DLD1 (cell line): ENCODE measurements around the gene SLC6A12.

Experiments used
- in situ Hi-C: cut with HindIII; loops from 2 replicates; pipeline ENCODE4 v1.10.0; 2017; ENCODE audit warnings: low sequenced_read_pairs

The SLC6A12 gene

DNA sequence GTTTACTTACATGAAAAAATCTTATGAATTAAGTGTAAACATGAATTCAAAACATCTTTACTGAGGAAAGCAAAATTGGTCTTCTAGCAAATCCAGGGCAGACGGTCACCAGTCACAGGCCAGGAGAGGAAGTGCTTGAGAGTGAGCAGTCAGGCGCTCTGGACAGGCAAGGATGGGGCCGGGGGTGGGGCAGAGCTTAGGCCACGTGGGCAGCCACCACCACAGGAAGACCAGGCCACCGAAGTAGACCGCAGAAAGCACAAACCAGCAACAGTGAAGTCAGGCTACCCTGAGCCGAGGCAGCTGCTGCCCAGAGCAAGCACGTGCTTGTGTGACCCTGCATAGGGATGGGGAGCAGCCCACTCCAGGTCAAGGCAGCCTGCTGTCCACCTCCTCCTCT, 33.5 kb downstream of the SLC6A12 start:
- in situ Hi-C loops = no loop called here

DNA sequence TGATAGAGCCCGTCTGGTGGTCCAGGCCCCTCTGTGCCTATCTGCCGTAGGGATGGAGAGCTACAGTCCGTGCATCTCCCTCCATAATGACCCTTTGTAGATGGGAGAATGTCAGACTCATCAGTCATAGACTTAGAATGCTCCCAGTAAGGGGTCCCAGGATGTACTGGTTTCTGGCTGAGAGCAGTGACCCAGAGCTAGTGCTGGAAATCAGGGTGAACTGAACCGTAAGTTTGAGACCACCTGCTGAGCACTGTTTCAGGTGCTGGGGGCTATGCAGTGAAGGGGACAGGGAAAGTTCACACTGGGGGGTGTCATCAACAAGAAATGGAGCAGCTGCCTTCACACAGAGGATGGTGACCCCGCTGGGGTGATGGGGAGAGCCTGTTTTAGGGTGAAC, 34.1 kb downstream of the SLC6A12 start:
- in situ Hi-C loops = no loop called here

DNA sequence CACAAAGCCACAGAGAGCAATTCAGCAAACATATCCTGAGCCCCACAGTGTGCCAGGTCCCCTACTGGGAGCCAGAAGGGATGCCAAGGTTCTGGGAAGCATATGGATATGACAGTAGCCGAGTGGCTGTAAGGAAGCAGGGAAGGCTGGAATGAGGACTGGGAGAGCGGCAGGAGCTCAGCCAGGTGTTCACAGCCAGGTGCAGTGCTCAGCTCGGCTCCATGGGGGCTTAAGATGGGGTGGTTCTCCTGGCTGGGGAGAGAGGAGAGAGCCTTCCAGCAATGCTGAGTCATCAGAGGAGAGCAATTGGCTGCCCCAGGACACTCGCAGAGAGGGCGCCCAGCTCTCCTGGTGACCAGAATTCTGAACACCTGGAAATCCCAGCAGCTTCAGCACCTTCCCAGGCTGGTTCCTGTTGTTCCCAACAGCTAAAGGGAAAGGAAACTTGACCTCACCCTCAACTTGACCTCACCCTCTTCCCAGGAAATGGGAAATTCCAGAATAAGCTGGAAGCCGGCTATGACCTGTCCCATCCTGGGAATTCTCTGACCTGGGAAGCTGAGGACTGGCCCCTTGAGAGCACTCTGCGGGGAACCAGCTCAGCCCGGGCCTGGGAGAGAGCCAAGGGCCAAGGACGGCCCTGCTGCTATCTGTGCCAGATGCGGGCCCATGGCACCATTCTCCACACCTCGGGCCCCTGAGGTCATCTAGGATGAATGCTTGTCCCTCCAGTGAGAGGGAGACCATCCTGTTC, 34.6 kb downstream of the SLC6A12 start:
- in situ Hi-C loops = no loop called here

DNA sequence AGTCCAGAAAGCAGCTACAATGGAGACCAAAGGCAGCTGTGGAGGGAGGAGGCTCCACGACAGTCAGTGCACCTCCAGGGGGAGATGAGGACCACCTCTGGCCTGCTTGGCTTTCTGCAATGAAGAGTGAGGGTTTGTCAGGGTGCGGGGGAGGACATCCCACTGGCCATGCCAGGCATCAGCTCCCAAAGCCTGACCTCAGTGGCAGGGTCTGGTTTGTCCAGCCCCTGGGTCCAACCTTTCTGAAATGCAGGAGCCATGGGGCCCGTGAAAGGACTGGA, 35.2 kb downstream of the SLC6A12 start:
- in situ Hi-C loops = no loop called here

DNA sequence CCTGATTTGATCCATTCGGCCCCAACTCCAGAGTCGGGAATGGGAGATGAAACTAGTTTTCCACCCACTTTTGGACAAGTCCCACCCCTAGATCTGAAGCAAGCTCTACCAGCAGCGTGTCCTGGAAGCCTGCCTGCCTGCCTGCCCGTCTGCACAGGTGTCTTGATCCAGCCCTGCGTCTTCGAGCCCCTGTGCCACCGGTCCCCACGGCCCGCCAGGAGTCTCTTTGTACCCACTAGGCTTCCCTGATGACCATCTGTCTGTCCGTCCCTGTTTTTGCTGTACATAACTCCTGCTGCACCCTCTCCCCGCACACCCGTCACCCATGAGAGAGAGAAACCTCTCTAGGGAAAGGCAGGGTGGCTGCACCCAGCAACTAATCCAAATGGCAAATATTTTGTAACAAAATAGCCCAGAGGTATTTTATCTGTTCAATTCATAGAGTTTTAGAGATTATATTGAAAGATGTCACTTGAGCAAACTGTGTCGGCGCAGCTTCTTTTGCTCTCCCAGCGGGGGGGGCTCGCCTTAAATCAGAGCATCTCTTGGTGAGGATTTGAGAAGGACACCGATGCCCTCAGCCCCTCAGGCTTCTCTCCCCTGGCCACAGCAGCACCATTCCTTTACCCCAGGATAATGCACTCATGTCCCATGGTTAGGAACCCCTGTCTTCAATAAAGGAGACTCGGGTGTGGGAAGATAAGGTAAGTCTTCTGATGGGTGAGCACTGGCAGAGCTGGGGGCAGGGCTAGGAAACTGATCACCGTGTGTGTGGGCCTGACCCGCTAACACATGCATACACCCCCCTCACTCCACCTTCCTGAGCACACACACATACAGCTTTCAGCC, 35.8 kb downstream of the SLC6A12 start:
- in situ Hi-C loops = no loop called here

DNA sequence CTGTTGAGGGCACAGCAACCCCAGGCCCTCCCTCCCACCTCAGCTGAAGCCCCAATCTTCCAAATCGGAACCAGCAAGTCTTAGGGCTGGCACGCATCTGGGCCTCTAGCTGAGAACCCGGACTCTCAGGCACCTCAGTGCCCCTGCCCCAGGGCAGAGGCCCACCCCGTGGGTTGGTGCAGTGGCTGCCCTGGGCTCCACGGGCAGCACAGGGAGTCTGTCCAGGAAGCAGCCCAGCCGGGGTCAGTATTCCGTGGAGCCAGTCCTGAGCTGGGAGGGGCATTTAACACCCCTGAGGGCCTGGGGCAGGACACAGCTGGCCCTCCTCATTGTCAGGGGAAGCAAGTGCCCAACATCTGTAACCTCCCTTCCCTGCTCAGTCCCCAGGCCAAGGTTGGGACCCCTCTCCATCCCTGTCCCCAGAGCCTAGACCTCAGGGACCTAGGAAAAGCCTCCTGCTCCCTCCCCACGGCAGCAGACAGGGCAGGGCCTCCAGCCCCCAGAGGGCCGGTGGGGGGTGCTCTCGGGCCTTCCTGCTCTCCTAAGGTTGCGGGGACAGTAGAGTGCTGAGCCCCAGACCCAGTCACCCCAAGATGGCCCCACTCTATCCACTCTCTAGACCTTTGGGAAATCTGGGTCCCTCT, 36.5 kb downstream of the SLC6A12 start:
- in situ Hi-C loops = no loop called here

DNA sequence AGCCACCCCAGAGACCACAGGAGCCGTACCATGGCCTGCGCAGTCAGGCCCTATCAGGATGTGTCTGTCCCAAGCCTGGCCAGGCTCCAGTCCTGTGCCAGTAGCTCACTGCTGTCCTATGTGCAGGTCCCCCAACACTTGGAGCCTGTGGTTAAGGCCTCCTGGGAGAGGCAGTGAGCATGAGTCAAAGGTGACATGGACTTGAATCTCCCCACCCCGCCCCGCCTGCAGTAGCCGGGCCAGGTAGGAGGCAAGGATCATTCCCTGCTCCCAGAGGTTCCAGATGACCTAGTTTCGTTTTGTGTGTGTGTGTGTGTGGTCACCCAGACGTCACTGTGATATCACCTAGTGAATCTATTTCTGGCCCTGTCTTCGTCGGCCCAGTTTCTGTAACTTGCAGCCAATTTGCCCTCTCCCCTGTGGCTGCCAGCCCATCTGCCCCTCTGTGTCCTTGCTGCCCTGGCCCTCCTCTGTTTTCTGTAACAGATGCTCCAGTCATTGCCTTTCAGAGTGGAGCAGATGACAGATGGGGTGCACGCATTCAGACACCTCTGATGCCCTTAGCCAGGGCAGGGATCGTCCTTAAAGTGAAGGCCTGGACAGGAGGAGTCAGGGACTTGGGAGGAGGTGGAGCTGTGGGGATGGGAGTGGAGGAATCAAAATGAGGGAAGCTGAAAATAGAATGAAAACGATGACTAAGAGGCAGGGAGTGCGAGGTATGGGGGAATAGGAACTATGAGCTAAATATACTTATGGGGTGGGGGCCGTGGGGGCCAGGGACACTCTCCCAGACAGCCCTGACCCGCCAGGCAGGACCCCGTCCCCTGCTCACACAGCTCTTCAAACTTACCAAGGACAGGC, 37.4 kb downstream of the SLC6A12 start:
- in situ Hi-C loops = no loop called here

DNA sequence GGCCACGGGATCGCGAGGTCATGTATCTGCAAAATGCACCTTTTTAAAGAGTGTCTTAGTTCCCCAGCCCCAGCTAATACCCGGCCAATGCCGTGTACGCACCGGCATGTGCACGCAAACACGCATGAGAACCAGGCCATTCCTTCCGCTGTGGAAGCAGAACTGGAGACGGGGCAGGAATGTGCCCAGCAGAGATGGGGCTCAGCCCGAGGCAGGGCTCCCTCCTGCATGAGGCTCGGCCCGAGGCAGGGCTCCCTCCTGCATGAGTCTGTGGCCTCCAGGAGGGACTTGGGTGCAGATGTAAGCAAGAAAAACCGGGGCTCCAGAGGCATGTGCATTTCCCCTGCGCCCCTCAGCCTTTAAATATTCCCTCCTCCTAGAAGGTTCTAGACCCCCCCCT, 38.2 kb downstream of the SLC6A12 start:
- in situ Hi-C loops = no loop called here

DNA sequence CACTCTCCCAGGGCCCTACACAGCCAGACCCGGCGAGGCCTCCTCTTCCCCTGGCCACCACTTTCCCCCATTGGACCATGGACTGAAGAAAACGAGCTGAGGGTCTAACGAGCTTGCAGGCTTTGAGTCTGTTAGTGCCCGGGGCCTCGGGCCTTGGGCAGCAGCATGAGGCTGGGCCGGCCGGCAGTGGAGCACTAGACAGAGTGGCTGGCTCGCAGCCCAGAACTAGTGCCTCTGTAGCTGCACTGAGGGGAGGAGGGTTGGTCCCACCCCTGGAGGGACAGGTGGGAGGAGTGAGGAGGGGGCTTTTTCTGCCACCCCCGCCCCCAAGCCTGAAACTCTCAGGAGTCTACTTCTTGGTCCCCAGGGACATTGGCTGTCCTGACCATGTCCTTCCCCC, 38.7 kb downstream of the SLC6A12 start:
- in situ Hi-C loops = no loop called here

DNA sequence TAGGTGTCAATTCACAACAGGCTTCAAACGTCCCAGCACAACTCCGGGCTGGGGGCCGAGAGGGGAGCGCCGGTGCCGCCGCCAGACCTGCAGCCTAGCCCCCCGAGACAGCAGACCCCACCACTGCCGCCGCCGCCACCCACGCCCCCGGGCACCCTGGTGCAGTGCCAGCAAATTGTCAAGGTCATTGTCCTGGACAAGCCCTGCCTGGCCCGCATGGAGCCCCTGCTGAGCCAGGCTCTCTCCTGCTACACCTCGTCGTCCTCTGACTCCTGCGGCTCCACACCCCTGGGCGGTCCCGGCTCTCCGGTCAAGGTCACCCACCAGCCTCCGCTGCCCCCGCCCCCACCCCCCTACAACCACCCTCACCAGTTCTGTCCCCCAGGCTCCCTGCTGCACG, 39.4 kb downstream of the SLC6A12 start:
- in situ Hi-C loops = no loop called here

DNA sequence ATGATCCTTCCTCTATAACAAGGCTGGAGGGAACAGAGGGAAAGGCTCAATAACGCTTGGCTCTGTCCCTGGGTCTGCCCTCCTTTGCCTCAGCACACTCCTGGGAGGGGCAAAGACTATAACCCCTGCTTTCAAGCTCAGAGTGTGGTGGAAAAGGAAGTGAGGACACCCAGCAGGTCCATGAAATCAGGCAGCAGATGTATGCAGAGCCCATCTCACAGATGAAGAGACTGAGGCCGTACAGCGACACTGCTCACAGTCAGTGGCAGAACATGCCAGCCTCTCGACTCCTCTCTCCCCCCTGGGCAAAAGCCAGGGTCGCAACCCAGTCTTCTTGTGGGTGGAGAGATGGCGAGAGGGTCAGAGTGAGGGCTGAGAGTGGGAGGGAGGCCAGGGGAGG, 39.8 kb downstream of the SLC6A12 start:
- in situ Hi-C loops = no loop called here

DNA sequence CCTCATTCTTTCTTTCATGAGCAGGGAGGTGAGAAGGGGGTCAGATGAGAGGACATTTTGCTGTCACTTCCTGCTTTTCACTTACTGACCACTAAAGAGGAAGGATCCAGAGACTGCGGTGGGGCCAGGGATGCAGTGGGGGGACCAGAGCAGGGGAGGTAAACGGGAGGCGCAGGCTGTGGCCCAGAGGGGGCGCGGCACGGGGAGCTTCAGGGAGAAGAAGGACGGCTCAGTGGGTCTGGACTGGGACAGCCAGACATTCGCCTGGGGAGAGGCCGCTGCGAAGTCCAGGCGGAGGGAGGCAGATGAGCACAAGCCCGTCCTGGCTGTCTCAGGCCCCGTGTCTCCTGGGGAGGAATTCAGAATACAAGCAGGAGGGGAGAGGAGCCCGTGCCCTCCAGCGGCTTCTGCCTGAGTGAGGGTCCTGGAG, 41.2 kb downstream of the SLC6A12 start:
- in situ Hi-C loops = no loop called here

DNA sequence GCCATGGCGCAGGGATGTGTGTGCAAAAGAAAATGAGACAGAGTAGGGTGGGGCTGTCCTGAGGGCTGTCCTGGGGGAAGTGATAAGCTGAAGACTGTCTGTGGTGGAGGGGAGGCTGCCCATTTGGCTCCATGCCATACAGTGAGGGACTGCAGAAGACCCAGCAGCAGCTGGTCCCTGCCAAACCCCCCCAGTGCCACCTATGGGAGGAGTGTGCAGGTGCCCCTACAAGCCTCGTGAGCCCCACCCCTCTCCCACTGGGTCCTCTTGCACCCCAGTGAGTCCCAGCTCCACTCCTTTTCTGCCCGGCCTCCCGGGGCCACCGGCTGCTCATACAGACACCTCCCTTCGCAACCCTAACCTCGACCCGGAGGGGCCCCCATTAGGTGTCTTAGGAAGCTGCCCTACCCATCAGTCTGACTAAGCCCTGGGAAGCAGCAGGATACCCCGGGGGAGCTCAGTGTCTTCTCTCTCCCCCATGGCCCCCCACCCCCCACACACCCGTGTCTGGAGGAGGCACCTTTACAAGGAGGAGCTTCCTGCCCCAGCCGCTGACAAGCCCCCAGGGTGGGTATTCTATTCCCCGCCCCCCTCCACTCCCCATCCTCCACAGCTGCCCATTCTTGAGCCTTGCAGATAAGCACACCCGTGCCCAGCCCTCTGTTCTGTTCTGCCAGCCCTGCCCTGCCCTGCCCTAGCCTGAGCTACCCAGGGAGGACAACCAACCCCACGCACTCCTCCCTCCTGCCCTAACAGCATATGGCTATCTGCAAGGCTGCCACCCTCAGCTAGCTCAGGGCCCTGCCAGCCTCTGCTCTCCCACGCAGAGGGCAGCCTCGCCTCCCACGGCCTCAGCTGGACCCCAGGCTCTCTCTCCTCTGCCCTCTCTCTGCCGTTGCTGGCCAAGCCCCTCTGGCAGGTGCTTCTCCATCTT, 41.9 kb downstream of the SLC6A12 start:
- in situ Hi-C loops = no loop called here

DNA sequence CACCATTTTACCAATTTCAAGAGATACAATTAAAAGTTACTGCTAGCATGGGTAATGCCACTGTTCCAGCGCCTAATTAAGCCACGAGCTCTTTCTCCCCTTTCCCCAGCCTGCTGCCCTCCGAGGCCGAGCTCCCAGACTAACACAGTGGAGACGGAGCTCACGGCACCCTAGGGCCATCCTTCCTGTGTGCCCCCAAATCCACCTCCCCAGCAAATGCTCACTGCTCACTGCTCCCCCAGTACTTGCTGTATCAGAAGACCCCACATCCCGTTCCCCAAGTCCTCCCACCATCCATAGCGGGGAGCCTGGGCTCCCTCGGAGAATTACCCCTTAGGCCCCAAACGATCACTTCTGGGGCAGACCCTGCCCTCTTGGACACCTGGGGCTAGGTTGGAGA, 42.7 kb downstream of the SLC6A12 start:
- in situ Hi-C loops = no loop called here

DNA sequence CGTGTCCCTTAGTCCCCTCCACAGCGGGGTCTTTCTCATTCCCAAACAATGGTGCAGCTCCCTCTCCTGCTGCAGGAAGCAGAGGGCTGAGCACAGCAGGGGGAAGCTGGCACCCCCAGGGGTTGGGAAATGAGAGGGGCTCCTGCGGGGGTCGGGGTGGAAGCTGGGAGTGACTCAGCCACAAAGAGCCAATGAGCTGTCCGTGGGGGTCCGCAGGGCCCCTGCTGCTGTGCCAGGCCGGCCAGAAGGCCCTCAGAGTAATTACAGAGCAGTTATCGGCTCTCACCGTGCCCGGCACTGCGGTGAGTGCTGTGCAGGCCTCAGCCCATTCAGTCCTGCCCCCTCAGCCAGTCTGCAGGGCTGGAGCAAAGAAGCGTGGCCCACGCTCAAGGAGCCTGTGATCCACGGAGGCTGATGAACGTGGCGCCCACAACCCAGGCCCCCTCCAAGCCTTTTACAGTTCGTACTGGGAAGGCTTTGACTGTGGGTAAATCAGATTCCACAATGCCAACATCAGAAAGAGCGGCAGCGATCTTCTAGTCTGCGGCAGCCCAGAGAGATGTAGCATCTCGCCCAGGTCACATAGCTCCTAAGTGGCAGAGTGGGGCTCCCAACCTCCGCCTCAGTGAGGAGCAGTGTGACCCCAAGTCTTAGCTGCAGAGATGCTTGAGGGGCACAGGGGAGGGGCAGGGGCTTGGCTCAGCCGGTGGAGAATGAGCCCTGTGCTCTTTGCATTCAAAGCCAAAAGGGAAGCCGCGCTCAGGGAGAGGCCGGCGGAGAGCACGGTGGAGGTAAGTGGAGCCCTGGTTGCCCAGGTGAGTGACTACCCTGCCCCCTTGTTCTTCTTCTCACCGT, 43.4 kb downstream of the SLC6A12 start:
- in situ Hi-C loops = no loop called here

DNA sequence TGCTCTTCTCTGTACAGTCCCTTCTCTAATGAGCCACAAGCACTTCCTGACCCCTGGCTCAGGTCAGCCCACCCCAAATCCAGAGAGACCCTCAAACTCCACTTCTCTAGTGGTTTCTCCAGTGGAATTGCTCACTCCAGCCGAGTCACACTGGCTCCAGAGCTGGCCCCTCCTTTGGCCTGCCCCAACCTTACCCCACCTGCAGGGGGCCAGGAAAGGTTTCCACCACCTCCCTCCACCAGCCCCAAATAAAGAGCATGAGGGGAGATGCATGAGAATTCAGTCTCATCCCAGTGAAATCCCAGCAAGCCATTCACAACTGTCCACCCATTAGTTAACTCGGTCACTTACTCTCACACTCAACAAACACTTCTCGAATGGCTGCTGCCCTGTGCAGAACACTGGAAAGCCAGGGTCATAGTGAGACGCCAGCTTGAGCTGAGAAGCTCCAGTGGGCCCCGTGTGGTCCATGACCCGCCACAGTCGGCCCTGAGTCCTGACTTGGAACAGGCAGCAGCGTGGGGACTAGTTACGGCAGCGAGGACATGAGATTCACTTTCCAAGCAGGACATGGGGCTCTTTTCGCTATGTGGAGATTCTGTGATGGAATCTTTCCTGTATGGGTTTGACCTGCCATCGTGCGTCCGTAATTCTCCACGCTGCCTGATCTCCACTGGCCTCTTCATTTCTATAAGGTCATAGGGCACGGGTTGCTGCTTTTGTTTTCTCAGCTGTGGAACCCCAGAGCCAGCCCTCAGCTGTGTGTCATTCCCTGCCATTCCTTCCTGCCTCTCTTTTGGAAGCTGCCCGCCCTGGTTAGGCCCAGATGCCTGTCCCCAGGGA, 44.2 kb downstream of the SLC6A12 start:
- in situ Hi-C loops = no loop called here

DNA sequence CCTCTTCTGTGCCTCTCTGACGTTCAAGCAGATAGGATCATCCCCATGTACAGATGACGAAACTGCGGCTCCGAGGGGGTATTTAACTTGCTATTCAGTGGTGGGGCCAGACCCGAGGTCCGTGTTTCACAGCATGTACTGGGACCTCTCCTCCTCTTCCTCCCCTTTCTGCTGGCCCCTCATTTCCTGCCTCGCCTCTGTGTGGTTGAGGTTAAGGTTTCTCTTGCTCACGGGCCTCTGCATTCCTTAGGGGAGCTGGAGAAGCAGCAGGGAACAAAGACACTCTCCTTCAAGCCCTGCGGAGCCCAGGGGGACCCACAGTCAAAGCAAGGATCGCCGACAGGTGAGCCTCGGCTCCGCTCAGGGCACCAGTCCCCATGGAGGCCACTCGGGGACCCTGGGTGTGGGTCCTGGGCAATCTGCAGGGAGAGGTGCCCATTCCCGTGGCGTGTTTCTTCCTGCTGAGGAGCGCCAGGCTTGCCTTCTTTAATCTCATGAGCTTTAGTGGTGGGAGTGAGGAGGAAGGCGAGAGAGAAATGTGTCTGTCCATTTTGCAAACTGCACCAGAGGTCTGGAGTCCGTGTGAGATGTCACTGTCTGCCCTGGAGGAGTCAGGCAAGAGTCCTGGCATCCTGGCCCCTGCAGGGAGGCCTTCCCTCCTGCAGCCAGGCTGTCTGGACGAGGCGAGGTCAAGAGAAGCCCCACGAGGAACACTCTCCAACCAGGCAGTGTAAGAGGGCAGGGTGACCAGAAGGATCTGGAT, 45.0 kb downstream of the SLC6A12 start:
- in situ Hi-C loops = no loop called here
